Nephron progenitor cell (in vitro differentiated cells): ENCODE data around the gene EBLN2.
A peak's percentile ranks its signal among the peaks of the same experiment; 100 is the strongest.

Experiments
- DNase-seq: peaks from one replicate; pipeline ENCODE4 v3.0.0; 2021
- H3K27ac Mint-ChIP-seq: 2 replicates; pipeline ENCODE4 v1.8.0; 2021; ENCODE audit warnings: mild to moderate bottlenecking, moderate library complexity, mixed read lengths
- H3K27me3 Mint-ChIP-seq: 2 replicates; pipeline ENCODE4 v1.8.0; 2021; ENCODE audit warnings: mild to moderate bottlenecking, low read depth, mixed read lengths; ENCODE audit not compliant: poor library complexity
- H3K36me3 Mint-ChIP-seq: 2 replicates; pipeline ENCODE4 v1.8.0; 2021; ENCODE audit warnings: low read depth, mixed read lengths
- H3K4me1 Mint-ChIP-seq: 2 replicates; pipeline ENCODE4 v1.8.0; 2021; ENCODE audit warnings: mixed read lengths
- H3K4me3 Mint-ChIP-seq: 2 replicates; pipeline ENCODE4 v1.8.0; 2021; ENCODE audit warnings: mild to moderate bottlenecking, moderate library complexity, mixed read lengths
- H3K9me3 Mint-ChIP-seq: 2 replicates; pipeline ENCODE4 v1.8.0; 2021; ENCODE audit warnings: mild to moderate bottlenecking, moderate library complexity, mixed read lengths
- TF ChIP-seq, protein P1 (sequence below): fragments of 200-600 bp; sonication (generic); IDR thresholded peaks from 2 replicates; pipeline ENCODE4 v1.5.0; 2021; ENCODE audit warnings: antibody characterized with exemption

Gene EBLN2

DNA sequence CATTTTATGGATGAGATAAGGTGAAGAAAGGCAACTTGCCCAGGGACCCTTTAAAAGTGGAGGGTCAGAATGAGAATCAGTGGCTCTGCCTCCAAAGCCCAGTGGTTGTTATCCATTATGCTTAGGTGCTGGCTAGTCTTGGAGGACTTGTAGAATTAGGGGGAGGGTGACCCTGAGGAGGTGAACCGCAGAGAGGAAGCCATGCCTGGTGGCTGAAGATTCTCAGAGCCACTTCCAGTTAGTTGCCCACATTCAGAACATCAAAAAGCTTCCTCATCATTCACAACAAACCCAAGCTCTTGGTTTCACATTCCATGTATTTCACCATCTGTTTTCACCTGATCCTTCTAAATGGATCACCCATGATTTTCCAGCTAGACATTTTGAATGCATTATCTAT lies 11.2 kb downstream of the EBLN2 start:
- Mint-ChIP-seq H3K4me1 (peaks cover 33% of the 10 kb centered on the region), H3K9me3 (no peaks in the 10 kb centered on the region), H3K4me3 (no peak overlapping the region), H3K36me3 (no peaks in the 10 kb centered on the region), H3K27ac (no peak overlapping the region), H3K27me3 (no peaks in the 10 kb centered on the region)
- TF ChIP-seq, protein P1, sequence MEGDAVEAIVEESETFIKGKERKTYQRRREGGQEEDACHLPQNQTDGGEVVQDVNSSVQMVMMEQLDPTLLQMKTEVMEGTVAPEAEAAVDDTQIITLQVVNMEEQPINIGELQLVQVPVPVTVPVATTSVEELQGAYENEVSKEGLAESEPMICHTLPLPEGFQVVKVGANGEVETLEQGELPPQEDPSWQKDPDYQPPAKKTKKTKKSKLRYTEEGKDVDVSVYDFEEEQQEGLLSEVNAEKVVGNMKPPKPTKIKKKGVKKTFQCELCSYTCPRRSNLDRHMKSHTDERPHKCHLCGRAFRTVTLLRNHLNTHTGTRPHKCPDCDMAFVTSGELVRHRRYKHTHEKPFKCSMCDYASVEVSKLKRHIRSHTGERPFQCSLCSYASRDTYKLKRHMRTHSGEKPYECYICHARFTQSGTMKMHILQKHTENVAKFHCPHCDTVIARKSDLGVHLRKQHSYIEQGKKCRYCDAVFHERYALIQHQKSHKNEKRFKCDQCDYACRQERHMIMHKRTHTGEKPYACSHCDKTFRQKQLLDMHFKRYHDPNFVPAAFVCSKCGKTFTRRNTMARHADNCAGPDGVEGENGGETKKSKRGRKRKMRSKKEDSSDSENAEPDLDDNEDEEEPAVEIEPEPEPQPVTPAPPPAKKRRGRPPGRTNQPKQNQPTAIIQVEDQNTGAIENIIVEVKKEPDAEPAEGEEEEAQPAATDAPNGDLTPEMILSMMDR = no peak
- no peak for DNase-seq

DNA sequence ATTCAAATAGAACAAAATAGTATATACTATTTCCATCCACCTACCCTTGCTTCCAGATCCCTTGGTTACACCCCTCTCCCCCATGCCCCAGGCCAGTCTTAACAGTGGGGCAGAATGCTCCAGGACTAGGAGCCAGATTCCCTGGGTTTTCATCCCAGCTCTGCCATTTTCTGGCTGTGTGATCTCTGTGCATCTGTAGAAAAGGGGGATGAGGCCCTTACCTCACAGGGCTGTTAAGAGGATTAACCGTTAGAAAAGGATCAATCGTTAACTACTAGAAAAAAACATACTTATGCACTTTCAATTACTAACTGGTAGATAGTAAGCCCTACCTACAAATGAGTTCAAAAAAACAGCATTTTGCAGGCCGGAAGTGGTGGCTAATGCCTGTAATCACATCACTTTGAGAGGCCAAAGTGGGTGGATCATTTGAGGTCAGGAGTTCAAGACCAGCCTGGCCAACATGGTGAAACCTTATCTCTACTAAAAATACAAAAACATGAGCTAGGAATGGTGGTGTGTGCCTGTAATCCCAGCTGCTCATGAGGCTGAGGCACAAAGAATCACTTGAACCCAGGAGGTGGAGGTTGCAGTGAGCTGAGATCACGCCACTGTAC lies 11.7 kb downstream of the EBLN2 start:
- no peak overlapping the region for H3K27ac Mint-ChIP-seq

DNA sequence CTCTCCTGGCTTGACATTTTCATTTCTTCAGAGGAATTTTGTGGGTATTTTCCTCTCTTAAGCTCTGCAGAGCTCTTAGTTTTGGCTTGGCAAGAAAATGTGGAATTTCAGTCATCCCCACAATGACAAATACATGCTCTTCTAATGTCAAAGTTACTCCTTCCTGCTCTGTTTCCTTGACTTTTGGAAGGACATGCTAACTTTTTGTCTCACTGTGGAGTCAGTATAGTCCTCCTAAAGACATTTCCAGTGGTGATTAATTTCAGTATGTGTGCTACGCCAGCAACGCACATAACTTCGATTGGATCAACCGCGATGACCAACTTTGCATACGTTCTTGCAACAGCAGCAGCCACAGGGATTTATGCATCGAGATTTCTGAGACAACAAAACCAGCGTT lies 13.3 kb downstream of the EBLN2 start:
- Mint-ChIP-seq H3K4me1 (peaks cover 33% of the 10 kb centered on the region), H3K36me3 (no peaks in the 10 kb centered on the region), H3K27me3 (peaks cover 2% of the 10 kb centered on the region), H3K4me3 (no peak overlapping the region), H3K9me3 (no peaks in the 10 kb centered on the region), H3K27ac (no peak overlapping the region)
- TF ChIP-seq, protein P1 = no peak
- no peak for DNase-seq

More for the DNA sequence above, 11.7 kb downstream of the EBLN2 start:
- Mint-ChIP-seq H3K4me1 (peaks cover 33% of the 10 kb centered on the region), H3K27me3 (no peaks in the 10 kb centered on the region), H3K4me3 (no peak overlapping the region), H3K36me3 (no peaks in the 10 kb centered on the region), H3K9me3 (no peaks in the 10 kb centered on the region)
- TF ChIP-seq, protein P1 = no peak
- DNase-seq = no peak

DNA sequence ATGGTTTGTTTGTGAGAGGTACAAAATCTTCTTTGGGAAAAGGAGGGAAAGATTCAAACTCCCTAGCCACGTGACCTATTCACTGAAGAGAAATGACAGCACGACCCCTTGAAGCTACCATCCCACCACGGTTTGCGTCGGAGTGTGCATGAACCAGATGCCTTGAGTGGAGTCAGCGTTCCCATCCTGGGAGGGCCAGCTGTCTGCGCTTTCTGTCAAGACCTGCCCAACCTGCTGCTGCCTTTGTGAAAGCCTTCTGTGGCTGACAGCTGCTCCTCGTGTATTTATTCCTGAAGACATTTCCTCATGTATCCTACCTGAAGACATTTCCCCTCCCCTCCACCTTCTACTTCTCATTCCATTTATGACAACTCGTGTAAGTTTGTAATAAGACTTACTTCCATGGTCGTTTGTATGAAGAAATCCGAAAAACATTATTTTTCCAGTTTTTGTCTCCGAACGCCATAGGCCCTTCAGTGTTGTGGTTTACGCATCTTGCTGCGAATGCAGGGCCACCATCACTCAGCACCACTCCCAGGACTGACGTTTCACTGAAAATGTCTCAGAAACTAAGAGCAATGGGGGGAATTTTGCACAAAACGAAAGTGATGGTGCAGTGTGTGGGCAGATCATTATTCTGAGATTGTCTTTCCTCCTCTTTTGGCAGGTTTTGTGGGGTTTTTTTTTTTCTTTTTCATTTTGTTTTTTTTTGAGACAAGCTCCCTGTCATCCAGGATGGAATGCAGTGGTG lies 18.9 kb downstream of the EBLN2 start:
- Mint-ChIP-seq H3K4me1 (peaks cover 9% of the 10 kb centered on the region), H3K36me3 (no peaks in the 10 kb centered on the region), H3K4me3 (no peak overlapping the region), H3K27me3 (peaks cover 8% of the 10 kb centered on the region), H3K27ac (peak overlapping the region; percentile 77), H3K9me3 (no peaks in the 10 kb centered on the region)
- DNase-seq = no peak
- TF ChIP-seq, protein P1 = no peak

DNA sequence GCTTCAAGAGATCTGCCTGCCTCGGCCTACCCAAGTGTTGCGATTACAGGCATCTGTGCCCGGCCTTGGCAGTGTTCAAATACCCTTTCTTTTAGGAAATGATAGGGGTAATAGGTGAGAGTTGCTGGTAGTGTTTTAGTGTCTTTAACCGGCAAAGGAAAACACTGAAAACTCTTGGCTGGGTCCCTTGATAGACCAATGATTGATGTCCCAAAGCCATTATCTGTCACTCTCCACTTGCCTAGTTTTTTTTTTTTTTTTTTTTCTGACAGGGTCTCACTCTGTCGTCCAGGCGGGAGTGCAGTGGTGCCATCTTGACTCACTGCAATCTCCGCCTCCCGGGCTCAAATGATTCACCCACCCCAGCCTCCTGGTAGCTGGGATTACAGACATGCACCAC lies 19.7 kb downstream of the EBLN2 start:
- Mint-ChIP-seq H3K4me3 (no peak overlapping the region), H3K4me1 (peaks cover 9% of the 10 kb centered on the region), H3K36me3 (no peaks in the 10 kb centered on the region), H3K9me3 (no peaks in the 10 kb centered on the region), H3K27me3 (peaks cover 8% of the 10 kb centered on the region), H3K27ac (no peak overlapping the region)
- no peak for DNase-seq
- TF ChIP-seq, protein P1 = no peak

DNA sequence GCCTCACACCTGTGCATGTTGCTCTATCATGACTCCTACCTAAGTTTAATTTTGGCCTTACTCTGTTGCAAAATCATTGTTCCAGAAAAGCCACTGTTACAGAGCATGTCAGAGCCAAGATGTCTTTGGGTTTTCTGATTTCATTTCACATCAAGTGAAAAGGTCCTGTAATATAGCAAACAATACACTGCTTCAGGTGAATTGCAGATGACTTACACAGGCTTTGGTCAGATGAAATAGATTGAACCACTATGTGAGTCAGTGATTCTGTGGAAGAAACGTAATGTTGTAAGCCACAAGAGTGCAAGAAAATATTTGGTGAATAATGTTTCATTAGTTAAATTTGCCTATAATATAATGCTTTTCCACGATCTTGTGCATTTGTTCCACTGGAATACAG lies 22.7 kb downstream of the EBLN2 start:
- peaks cover 9% of the 10 kb centered on the region for H3K4me1 Mint-ChIP-seq
- H3K27ac Mint-ChIP-seq = no peak overlapping the region

More for the DNA sequence above, 22.7 kb downstream of the EBLN2 start:
- Mint-ChIP-seq H3K4me3 (no peak overlapping the region), H3K36me3 (no peaks in the 10 kb centered on the region), H3K9me3 (no peaks in the 10 kb centered on the region), H3K27me3 (peaks cover 8% of the 10 kb centered on the region)
- TF ChIP-seq, protein P1 = no peak
- no peak for DNase-seq
